K562 (cell line): Measurements from ENCODE around the gene NMRK1.

Source experiments
- ARNT ChIP-seq, 2 experiments: fragments of 450-650 bp; IDR thresholded peaks; 2 replicates each; pipeline ENCODE4 v1.6.1; 2016; ENCODE audit warnings: mild to moderate bottlenecking in 1 of 2
- ATF2 ChIP-seq: sonication (generic); formaldehyde crosslinking; IDR thresholded peaks from 2 replicates; pipeline ENCODE4 v1.8.1; 2022; ENCODE audit warnings: missing genetic modification reagents
- BCL6 ChIP-seq: fragments of 250-450 bp; sonication (Bioruptor Pico); IDR thresholded peaks from 2 replicates; pipeline ENCODE4 v1.4.0; 2020
- CHAMP1 ChIP-seq: fragments of 450-650 bp; IDR thresholded peaks from 2 replicates; pipeline ENCODE4 v1.6.1; 2016; ENCODE audit warnings: mild to moderate bottlenecking
- CREBBP ChIP-seq: IDR thresholded peaks from one replicate; pipeline ENCODE4 v1.6.1; 2012; ENCODE audit warnings: low read depth, mild to moderate bottlenecking, control low read depth, inconsistent platforms, low read length
- CREM ChIP-seq: IDR thresholded peaks from 2 replicates; pipeline ENCODE4 v1.6.1; 2014; ENCODE audit warnings: antibody characterized with exemption, low read depth
- DPF2 ChIP-seq: fragments of 450-650 bp; IDR thresholded peaks from 2 replicates; pipeline ENCODE4 v1.6.1; 2016
- FOXK1 ChIP-seq: sonication (generic); formaldehyde crosslinking; IDR thresholded peaks from 2 replicates; pipeline ENCODE4 v1.8.0; 2022; ENCODE audit warnings: missing genetic modification reagents, mild to moderate bottlenecking, borderline replicate concordance
- POLR2A ChIP-seq: fragments of 450-650 bp; conservative IDR thresholded peaks from 2 replicates; pipeline ENCODE4 v1.6.1; 2016
- SETDB1 ChIP-seq: IDR thresholded peaks from one replicate; pipeline ENCODE4 v1.6.1; 2012; ENCODE audit warnings: low read length, control low read depth, inconsistent platforms
- SMC3 ChIP-seq: conservative IDR thresholded peaks from 2 replicates; pipeline ENCODE4 v1.6.1; 2011; ENCODE audit warnings: low read depth, low read length, improper control_type of control experiment; ENCODE audit not compliant: insufficient read depth
- TF ChIP-seq, protein P1 (sequence below): fragments of 250-450 bp; sonication (Bioruptor Pico); IDR thresholded peaks from 2 replicates; pipeline ENCODE4 v1.8.0; 2021; ENCODE audit warnings: moderate library complexity, mild to moderate bottlenecking, inconsistent platforms

DNA sequence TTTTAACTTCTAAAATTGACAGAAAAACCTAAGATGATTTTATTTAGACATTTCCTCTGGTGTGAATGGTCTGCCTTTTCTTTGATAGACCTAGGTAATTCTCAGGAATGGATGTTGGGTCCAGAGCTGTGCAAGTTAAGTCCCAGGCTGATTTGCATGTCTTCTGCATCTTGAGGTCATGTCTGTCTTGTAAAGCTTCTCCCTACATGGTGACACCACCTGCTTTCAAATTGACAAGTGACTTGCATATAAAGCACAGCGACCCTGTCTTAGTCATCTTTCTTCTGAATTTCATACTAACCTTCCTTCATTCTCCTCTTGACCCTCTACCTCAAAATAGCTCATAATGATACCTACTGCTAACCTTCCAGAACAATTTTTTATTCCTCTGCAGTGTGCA is 29.6 kb upstream of the NMRK1 start:
- TF ChIP-seq BCL6 (no peak), CREM (no peak), SETDB1 (no peak), ATF2 (CRISPR knock-in tag) (no peak), CREBBP (no peak), ARNT (IDR thresholded peaks at IDR 0.05) (no peak), CHAMP1 (no peak), FOXK1 (CRISPR knock-in tag) (no peak), DPF2 (no peak), POLR2A (no peak), SMC3 (no peak)
- TF ChIP-seq, protein P1, sequence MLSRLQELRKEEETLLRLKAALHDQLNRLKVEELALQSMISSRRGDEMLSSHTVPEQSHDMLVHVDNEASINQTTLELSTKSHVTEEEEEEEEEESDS: no peak
